ENCODE results near the gene FBXO2. TPM values are rescaled to one million over a fixed set of nuclear protein-coding genes. Genes with fewer than 3 reads are reported as not detected.
A peak's percentile ranks its signal among the peaks of the same experiment; 100 is the strongest.

The FBXO2 gene
- total RNA-seq, 4 donors from 2014 or later = 0.59 to 7.2 (median 4.2) TPM

DNA sequence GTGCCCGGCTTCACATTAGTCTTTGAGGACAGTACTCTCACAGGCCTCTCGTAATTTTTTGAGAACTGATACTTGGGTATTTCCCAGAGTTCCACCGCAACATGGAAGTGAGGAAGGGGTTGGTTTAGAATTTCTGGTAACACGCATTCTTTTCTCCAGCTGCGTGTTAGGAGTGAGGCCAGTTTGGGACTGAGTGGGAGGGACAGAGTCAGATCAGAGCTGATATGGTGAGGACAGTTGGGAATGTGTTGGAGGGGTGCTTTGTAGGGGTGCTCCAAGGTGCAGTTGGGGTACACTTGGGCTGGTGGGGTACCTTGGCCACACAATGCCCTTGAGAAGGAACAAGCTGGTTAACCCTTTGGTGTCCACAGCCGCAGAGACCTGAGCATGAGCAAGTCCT lies 16.5 kb upstream of the FBXO2 start:
- H3K27me3 ChIP-seq = no peaks in the 10 kb centered on the region
- no peaks in the 10 kb centered on the region for H3K9me3 ChIP-seq
- H3K4me3 ChIP-seq = no peak overlapping the region
- DNase-seq = no peak
- intact Hi-C loops (cut with DNase I; ENCODE audit: low total_unique reads) = no loop called here
- no peak for TF ChIP-seq POLR2A (IDR thresholded peaks at IDR 0.05)
- TF ChIP-seq, protein P1, sequence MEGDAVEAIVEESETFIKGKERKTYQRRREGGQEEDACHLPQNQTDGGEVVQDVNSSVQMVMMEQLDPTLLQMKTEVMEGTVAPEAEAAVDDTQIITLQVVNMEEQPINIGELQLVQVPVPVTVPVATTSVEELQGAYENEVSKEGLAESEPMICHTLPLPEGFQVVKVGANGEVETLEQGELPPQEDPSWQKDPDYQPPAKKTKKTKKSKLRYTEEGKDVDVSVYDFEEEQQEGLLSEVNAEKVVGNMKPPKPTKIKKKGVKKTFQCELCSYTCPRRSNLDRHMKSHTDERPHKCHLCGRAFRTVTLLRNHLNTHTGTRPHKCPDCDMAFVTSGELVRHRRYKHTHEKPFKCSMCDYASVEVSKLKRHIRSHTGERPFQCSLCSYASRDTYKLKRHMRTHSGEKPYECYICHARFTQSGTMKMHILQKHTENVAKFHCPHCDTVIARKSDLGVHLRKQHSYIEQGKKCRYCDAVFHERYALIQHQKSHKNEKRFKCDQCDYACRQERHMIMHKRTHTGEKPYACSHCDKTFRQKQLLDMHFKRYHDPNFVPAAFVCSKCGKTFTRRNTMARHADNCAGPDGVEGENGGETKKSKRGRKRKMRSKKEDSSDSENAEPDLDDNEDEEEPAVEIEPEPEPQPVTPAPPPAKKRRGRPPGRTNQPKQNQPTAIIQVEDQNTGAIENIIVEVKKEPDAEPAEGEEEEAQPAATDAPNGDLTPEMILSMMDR (IDR thresholded peaks at IDR 0.05) = no peak
- H3K36me3 ChIP-seq = no peaks in the 10 kb centered on the region
- H3K27ac ChIP-seq = no peak overlapping the region
- H3K4me1 ChIP-seq = no peaks in the 10 kb centered on the region

- H3K27ac ChIP-seq = no peak overlapping the region
- no peaks in the 10 kb centered on the region for H3K27me3 ChIP-seq
- intact Hi-C loops (cut with DNase I; ENCODE audit: low total_unique reads) = loop anchor here (10.0 kb wide), 1 partner anchor 46 kb away; no protein-coding TSS in a partner anchor
- H3K36me3 ChIP-seq = no peaks in the 10 kb centered on the region
- TF ChIP-seq POLR2A (IDR thresholded peaks at IDR 0.05) = no peak
- TF ChIP-seq, protein P1 (IDR thresholded peaks at IDR 0.05) = no peak
- no peaks in the 10 kb centered on the region for H3K4me1 ChIP-seq
- no peak for DNase-seq
- H3K4me3 ChIP-seq = no peak overlapping the region
- no peaks in the 10 kb centered on the region for H3K9me3 ChIP-seq
Observed at GRCh38 chr1:11668516-11668915, 14.3 kb upstream of the FBXO2 start.

- peak overlapping the region; percentile 61 to 79 for H3K27ac ChIP-seq
Observed at GRCh38 chr1:11664336-11665065, 10.3 kb upstream of the FBXO2 start.

GRCh38 chr1:11661103-11661502 lies 6.9 kb upstream of the FBXO2 start:
- no peak for DNase-seq
- TF ChIP-seq, protein P1 (IDR thresholded peaks at IDR 0.05) = no peak
- TF ChIP-seq POLR2A (IDR thresholded peaks at IDR 0.05) = no peak
- Histone ChIP-seq H3K4me3 (no peak overlapping the region), H3K4me1 (no peaks in the 10 kb centered on the region), H3K9me3 (no peaks in the 10 kb centered on the region), H3K27ac (no peak overlapping the region), H3K27me3 (no peaks in the 10 kb centered on the region), H3K36me3 (no peaks in the 10 kb centered on the region)
- intact Hi-C loops (cut with DNase I; ENCODE audit: low total_unique reads) = loop anchor here (10.0 kb wide), 1 partner anchor 54 kb away; no protein-coding TSS in a partner anchor

More at GRCh38 chr1:11664336-11665065, 10.3 kb upstream of the FBXO2 start:
- Histone ChIP-seq H3K4me3 (peak overlapping the region; percentile 33 to 60), H3K36me3 (no peaks in the 10 kb centered on the region), H3K4me1 (no peaks in the 10 kb centered on the region), H3K9me3 (no peaks in the 10 kb centered on the region), H3K27me3 (no peaks in the 10 kb centered on the region)
- intact Hi-C loops (cut with DNase I; ENCODE audit: low total_unique reads) = loop anchor here (10.0 kb wide), 1 partner anchor 50 kb away; no protein-coding TSS in a partner anchor
- TF ChIP-seq, protein P1 (IDR thresholded peaks at IDR 0.05) = no peak
- TF ChIP-seq POLR2A (IDR thresholded peaks at IDR 0.05) = no peak
- peak in 1 of 2 donors; percentile 47 for DNase-seq

GRCh38 chr1:11659748-11660147 lies 5.5 kb upstream of the FBXO2 start:
- Histone ChIP-seq H3K36me3 (no peaks in the 10 kb centered on the region), H3K27ac (no peak overlapping the region), H3K9me3 (no peaks in the 10 kb centered on the region), H3K4me3 (no peak overlapping the region), H3K4me1 (peaks cover 0 to 10% of the 10 kb centered on the region in 2 donors), H3K27me3 (no peaks in the 10 kb centered on the region)
- DNase-seq = no peak
- no peak for TF ChIP-seq POLR2A (IDR thresholded peaks at IDR 0.05)
- TF ChIP-seq, protein P1 (IDR thresholded peaks at IDR 0.05) = no peak
- intact Hi-C loops (cut with DNase I; ENCODE audit: low total_unique reads) = loop anchor here (10.0 kb wide), 1 partner anchor 55 kb away; no protein-coding TSS in a partner anchor
